HG02938 (cell line): ENCODE measurements around the gene MSH4.
"Not testable (repeated sequence)": the region's sequence is repeated elsewhere in the genome, so short reads cannot be mapped to it uniquely, and the experiment has no call there.

Experiments
- ATAC-seq: cut with Tn5 transposase; IDR thresholded peaks from one replicate; pipeline ENCODE4 v1.9.1; 2021; ENCODE audit warnings: mild to moderate bottlenecking, moderate library complexity; ENCODE audit not compliant: unreplicated experiment

MSH4 gene

GRCh38 chr1:75795703-75796193 lies 934 bp upstream of the MSH4 start:
- no peak for ATAC-seq

DNA sequence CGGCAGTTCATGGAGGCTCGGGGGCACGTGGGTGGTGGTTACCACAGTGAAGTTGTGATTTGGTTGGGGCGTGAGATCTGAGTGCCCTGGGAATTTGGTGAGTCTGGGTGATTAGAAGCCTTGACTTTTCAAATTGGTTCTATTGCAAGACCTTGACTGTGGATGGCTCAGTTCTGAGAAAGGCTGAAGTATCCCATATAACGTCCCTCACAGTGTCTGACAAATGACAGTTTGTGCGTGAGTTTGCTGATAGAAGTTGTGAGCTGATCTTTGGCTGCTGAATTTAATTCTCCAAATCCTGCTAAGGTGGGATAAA lies 549 bp downstream of the MSH4 start:
- no peak for ATAC-seq

DNA sequence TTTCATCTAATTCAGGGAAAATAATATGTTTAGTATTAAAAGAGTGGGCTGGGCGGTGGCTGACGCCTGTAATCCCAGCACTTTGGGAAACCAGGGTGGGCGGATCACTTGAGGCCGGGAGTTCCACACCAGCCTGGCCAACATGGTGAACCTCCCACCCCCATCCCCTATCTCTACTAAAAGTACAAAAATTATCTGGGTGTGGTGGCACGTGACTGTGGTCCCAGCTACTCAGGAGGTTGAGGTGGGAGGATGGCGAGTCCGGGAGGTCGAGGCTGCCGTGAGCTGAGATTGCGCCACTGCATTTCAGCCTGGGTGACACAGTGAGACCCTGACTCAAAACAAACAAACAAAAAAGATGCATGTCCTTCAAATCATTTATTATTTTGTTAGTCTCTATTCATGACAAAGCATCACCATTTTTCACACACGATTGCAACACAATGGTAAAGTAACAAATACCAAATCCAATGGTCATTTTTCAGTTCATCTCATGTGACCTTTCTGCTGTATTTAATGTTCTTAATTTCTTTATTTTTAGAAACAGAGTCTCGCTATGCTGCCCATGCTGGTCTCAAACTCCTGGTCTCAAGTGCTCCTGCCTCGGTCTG lies 1.0 kb downstream of the MSH4 start:
- ATAC-seq, result no peak

- not testable (repeated sequence) for ATAC-seq
Observed at GRCh38 chr1:75801480-75801879, 4.8 kb downstream of the MSH4 start.

GRCh38 chr1:75808921-75809320 lies 12.2 kb downstream of the MSH4 start:
- ATAC-seq, result no peak

DNA sequence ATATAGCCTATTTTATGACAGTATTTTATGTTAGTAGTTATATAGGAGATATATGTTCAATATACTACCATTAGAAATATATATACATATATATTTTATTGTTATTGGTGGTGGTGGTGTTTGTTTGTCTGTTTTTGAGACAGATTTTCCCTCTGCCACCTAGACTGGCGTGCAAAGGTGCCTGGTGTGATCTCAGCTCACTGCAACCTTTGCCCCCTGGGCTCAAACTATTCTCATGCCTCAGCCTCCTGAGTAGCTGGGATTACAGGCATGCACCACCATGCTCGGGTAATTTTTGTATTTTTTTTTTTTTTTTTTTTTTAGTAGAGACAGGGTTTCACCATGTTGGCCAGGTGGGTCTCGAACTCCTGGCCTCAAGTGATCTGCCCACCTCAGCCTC lies 13.4 kb downstream of the MSH4 start:
- not testable (repeated sequence) for ATAC-seq

DNA sequence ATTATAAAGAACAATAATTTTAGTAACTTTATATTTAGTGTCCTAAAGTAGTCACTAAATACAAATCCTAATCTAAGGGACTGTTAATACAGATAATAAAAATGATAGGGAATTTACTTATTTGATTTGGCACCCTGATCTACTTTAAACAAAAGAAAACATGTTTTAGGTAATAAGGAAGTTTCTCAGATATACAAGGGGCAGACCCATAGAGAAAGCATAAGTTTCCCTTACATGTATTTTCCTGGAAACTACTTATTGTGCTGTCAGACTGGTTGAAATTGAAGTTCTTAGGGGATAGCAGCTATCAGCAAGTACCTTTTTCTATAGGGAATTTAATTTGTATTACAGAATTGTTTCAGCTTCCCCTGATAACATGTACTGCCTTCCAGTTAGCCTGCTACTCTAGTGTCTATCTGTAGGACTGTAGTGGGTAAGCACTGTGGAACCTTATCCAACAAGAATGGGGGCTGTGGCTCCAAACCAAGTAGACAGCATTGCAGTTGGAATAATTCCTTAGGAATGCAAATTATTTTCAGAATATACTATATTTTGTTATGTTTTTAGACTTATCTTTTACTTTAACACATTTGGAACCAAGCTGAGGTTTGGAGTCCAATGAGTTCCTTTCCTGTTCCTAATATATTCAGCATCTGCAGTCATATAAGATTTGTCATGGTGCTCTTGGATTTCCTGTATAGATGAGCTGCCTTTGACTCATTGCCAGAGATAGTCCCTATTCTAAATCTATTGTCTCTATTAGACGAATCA lies 14.7 kb downstream of the MSH4 start:
- no peak for ATAC-seq

DNA sequence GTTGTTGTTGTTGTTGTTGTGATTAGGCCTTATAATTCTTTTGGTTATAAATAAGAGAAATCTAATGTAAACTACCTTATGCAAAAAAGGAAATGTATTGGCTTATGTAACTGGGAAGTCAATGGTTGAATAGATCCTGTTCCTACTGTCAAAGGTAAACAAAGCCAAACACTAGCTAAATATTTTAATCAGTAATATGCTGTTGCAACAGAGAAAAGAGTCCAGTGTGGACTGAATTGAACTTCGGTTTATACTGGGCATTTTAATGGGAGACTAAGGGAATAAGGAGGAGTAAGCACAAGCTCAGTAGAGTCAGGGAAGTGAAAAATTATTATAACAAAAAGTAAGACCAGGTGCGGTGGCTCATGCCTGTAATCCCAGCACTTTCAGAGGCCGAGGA lies 15.4 kb downstream of the MSH4 start:
- ATAC-seq, result no peak

DNA sequence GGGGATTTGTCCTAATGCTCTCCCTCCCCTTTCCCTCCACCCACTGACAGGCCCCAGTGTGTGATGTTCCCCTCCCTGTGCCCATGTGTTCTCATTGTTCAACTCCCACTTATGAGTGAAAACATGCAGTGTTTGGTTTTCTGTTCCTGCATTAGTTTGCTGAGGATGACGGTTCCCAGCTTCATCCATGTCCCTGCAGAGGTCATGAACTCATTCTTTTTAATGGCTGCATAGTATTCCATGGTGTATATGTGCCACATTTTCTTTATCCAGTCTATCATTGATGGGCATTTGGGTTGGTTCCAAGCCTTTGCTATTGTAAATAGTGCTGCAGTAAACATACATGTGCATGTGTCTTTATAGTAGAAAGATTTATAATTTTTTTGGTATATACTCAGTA lies 26.9 kb downstream of the MSH4 start:
- not testable (repeated sequence) for ATAC-seq

DNA sequence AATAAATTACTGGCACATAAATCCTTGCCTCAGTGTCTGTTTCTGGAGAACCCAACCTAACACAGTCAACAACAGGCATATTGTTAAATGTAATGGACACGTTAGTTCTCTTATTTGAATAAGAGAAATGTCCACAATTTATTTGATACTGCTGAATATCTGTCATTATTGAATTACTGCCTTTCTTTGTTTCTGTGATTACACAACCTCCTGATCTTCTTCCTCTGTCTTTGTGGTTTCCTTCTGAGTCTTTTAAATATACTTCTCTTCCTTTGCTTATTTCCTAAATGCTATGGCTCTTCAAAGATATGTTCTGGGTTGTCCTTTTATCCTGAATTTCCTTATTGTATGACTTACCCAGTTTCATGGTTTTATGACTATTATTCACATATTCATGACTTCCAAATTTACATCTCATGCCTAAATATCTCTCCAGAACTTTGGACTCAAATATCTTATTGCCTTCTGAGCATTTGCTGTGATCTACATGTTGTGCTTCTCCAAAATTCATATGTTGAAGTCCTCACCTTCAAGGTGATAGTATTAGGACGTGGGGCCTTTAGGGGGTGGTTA lies 39.9 kb downstream of the MSH4 start:
- no peak for ATAC-seq

DNA sequence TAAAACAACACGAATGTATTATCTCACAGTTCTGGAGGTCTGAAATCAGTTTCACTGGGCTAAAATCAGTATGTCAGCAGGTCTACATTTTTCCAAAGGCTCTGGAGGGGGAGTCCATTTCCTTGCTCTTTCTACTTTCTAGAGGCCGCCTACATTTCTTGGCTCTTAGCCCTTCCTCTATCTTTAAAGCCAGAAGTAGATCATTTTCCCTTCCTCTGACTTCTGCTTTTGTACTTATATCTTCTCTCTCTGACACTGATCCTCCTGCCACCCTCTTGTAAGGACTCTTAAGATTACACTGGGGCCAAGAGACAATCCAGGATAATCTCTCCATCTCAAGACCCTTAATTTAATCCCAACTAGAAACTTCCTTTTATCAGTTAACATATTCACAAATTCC lies 41.4 kb downstream of the MSH4 start:
- no peak for ATAC-seq

GRCh38 chr1:75841421-75841820 lies 44.7 kb downstream of the MSH4 start:
- no peak for ATAC-seq

- no peak for ATAC-seq
Observed at GRCh38 chr1:75845576-75845975, 48.9 kb downstream of the MSH4 start.

DNA sequence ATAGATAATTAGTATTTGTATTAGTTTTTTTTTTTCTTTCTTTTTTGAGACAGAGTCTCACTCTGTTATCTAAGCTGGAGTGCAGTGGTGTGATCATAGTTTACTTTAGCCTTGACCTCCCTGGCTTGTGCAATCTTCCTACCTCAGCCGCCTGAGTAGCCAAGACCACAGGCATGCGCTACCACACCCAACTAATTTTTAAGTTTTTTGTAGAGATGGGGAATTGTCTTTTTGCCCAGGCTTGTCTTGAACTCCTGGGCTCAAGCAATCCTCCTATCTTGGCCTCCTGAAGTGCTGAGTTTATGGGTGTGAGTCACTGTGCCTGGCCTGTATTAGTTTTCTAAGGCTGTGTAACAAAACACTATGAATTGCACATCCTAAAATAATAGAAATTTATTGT lies 58.3 kb downstream of the MSH4 start:
- no peak for ATAC-seq

DNA sequence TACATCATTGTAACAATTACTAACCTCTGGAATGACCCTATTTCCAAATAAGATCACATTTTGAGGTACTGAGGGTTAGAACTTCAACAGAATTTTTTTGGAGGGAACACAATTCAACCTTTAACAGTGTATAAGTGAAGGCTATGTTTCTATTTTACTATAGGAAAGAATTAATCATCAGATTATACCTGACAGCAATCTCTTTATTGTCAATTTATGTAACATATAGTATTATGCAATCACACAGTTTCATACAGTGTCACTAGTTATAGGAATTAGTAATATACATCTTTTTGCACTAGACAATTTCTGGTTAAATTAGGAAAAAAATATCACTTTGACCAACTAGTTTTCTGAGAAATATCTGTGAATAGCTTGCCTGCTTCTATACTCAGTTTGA lies 59.1 kb downstream of the MSH4 start:
- no peak for ATAC-seq

GRCh38 chr1:75861831-75862230 lies 65.1 kb downstream of the MSH4 start:
- no peak for ATAC-seq

GRCh38 chr1:75870951-75871350 lies 74.3 kb downstream of the MSH4 start:
- ATAC-seq, result no peak

DNA sequence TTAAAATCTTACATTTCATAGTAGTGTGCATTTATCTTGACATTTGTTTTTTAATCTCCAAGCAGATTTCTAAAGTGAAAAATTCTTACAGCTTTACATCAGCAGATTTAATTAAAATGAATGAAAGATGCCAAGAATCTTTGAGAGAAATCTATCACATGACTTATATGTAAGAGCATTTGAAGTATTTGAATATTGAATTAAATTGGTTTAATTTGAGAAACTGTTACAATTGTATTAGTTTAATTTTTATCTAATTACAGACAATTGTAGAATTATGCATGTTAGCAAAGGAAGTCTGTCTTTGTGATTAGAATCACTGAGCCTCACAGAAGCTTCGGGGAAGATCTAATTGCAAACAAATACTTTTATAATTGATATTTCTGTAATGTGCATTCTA lies 83.3 kb downstream of the MSH4 start:
- no peak for ATAC-seq

- ATAC-seq, result no peak
Observed at GRCh38 chr1:75884437-75884836, 87.8 kb downstream of the MSH4 start.

- ATAC-seq, result no peak
Observed at GRCh38 chr1:75901371-75901770, 104.7 kb downstream of the MSH4 start.

- no peak for ATAC-seq
Observed at GRCh38 chr1:75908717-75909152, 112.1 kb downstream of the MSH4 start.

DNA sequence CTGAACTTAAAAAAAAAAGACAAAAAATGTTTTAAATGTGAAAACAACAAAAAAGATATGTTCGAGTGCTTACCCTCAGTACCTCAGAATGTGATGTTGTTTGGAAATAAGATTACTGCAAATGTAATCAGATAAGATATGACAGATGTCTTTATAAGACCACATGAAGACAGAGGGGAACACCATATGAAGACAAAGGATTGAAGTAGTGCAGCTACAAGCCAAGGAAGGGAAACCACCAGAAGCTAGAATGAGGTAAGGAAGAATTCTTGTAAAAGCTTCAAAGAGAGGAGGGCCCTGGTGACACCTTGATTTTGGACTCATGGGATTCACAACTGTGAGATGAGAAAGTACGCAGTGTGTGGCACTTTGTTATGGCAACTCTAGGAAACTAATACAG lies 120.2 kb downstream of the MSH4 start:
- no peak for ATAC-seq
